GM12878 (cell line): ENCODE results near the gene BEAN1. TPM values are rescaled to one million over a fixed set of nuclear protein-coding genes. Genes with fewer than 3 reads are reported as not detected.

Source experiments
- PAX8 ChIP-seq: fragments of 450-650 bp; IDR thresholded peaks from 2 replicates; pipeline ENCODE4 v1.6.1; 2017; ENCODE audit warnings: mild to moderate bottlenecking, moderate library complexity
- SIN3A ChIP-seq: IDR thresholded peaks from 2 replicates; pipeline ENCODE4 v1.6.1; 2012; ENCODE audit warnings: low read depth, low read length, improper control_type of control experiment
- polyA plus RNA-seq, 11 experiments: library from polyadenylated mRNA; depleted of rRNA in 4 of 11; unstranded in 6 of 11; stranded (reverse) in 5 of 11; fragments of >200 nt; fragmentation: Nextera tagmentation in 4 of 11; fragmentation: Illumina TruSeq in 1 of 11; extraction: Ambion mirVana in 4 of 11; extraction: Trizol in 1 of 11; gene quantifications; 1 replicate in 1 of 11; 2 replicates in 10 of 11; pipeline versions ENCODE4 v1.2.1 to v1.2.3, GENCODE V29; 2011 to 2016; ENCODE audit warnings: inconsistent platforms in 2 of 11, missing spikeins in 2 of 11, low read depth in 1 of 11
- total RNA-seq, 4 experiments: library from RNA; depleted of rRNA in 3 of 4; stranded (reverse); fragments of >200 nt in 3 of 4; fragmentation: Illumina TruSeq in 1 of 4; extraction: Trizol in 1 of 4; gene quantifications; 2 replicates each; pipeline versions ENCODE4 v1.2.1 to v1.2.3, GENCODE V29; 2013 to 2021
- TF ChIP-seq, protein P1 (sequence below): fragments of 450-650 bp; formaldehyde crosslinking; IDR thresholded peaks from 2 replicates; pipeline ENCODE4 v1.4.0; 2020; ENCODE audit warnings: mild to moderate bottlenecking, moderate library complexity
- TF ChIP-seq, protein P2 (sequence below): IDR thresholded peaks from 2 replicates; pipeline ENCODE4 v1.6.1; 2011; ENCODE audit warnings: mild to moderate bottlenecking, low read depth, low read length, moderate library complexity; ENCODE audit not compliant: insufficient replicate concordance
- TF ChIP-seq, protein P3 (sequence below): fragments of 150-350 bp; IDR thresholded peaks from 2 replicates; pipeline ENCODE4 v1.6.1; 2016; ENCODE audit warnings: low read depth, low read length

BEAN1 gene
- total and polyA plus RNA-seq, 10 of the 15 experiments (the other 5 are each of a cell fraction or from before 2014, with no cell fraction given): not detected

DNA sequence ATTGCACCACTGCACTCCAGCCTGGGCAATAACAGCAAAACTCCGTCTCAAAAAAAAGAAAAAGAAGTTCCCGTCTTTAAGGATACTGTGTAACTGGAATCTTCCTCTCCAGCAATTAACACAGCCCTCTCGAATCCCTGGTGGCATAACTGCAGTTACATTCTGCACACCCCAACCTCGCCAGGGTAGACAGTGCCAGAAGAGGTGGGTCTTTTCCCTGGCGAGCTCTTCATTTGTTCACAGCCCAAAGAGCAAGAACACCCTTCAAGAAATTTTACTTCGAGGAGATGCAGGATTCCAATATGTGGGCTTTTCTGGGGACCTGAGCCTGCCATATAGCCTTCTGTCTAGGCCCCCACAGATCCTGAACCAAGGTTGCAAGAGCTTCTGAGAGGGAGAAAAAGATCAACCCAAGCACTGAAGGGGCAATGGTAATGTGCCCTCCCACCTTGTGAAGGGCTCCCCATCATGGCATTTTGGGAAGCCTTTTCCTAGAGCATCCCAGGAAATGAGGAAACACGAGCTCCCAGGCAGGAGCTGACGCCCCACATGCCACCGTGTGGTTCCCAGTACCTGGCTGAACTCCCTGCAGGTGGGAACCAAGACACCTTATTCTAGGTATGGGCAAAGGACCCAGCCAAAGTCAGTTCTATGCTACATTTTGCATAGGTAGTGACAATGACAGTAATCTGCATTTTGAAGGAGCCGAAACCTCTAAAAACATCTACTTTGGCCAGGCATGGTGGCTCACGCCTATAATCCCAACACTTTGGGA, 95.9 kb downstream of the BEAN1 start (continued):
- TF ChIP-seq PAX8: no peak
- TF ChIP-seq, protein P1, sequence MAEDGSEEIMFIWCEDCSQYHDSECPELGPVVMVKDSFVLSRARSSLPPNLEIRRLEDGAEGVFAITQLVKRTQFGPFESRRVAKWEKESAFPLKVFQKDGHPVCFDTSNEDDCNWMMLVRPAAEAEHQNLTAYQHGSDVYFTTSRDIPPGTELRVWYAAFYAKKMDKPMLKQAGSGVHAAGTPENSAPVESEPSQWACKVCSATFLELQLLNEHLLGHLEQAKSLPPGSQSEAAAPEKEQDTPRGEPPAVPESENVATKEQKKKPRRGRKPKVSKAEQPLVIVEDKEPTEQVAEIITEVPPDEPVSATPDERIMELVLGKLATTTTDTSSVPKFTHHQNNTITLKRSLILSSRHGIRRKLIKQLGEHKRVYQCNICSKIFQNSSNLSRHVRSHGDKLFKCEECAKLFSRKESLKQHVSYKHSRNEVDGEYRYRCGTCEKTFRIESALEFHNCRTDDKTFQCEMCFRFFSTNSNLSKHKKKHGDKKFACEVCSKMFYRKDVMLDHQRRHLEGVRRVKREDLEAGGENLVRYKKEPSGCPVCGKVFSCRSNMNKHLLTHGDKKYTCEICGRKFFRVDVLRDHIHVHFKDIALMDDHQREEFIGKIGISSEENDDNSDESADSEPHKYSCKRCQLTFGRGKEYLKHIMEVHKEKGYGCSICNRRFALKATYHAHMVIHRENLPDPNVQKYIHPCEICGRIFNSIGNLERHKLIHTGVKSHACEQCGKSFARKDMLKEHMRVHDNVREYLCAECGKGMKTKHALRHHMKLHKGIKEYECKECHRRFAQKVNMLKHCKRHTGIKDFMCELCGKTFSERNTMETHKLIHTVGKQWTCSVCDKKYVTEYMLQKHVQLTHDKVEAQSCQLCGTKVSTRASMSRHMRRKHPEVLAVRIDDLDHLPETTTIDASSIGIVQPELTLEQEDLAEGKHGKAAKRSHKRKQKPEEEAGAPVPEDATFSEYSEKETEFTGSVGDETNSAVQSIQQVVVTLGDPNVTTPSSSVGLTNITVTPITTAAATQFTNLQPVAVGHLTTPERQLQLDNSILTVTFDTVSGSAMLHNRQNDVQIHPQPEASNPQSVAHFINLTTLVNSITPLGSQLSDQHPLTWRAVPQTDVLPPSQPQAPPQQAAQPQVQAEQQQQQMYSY (CRISPR knock-in tag): no peak
- TF ChIP-seq, protein P2, sequence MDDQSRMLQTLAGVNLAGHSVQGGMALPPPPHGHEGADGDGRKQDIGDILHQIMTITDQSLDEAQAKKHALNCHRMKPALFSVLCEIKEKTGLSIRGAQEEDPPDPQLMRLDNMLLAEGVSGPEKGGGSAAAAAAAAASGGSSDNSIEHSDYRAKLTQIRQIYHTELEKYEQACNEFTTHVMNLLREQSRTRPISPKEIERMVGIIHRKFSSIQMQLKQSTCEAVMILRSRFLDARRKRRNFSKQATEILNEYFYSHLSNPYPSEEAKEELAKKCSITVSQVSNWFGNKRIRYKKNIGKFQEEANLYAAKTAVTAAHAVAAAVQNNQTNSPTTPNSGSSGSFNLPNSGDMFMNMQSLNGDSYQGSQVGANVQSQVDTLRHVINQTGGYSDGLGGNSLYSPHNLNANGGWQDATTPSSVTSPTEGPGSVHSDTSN: no peak
- TF ChIP-seq, protein P3, sequence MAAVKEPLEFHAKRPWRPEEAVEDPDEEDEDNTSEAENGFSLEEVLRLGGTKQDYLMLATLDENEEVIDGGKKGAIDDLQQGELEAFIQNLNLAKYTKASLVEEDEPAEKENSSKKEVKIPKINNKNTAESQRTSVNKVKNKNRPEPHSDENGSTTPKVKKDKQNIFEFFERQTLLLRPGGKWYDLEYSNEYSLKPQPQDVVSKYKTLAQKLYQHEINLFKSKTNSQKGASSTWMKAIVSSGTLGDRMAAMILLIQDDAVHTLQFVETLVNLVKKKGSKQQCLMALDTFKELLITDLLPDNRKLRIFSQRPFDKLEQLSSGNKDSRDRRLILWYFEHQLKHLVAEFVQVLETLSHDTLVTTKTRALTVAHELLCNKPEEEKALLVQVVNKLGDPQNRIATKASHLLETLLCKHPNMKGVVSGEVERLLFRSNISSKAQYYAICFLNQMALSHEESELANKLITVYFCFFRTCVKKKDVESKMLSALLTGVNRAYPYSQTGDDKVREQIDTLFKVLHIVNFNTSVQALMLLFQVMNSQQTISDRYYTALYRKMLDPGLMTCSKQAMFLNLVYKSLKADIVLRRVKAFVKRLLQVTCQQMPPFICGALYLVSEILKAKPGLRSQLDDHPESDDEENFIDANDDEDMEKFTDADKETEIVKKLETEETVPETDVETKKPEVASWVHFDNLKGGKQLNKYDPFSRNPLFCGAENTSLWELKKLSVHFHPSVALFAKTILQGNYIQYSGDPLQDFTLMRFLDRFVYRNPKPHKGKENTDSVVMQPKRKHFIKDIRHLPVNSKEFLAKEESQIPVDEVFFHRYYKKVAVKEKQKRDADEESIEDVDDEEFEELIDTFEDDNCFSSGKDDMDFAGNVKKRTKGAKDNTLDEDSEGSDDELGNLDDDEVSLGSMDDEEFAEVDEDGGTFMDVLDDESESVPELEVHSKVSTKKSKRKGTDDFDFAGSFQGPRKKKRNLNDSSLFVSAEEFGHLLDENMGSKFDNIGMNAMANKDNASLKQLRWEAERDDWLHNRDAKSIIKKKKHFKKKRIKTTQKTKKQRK: no peak
- TF ChIP-seq SIN3A: no peak
- TF ChIP-seq, all 136 proteins: peak for 0
